RPMI7951 (cell line): ENCODE measurements around the gene ZNHIT3. TPM values are rescaled to one million over a fixed set of nuclear protein-coding genes. Genes with fewer than 3 reads are reported as not detected.
A peak's percentile ranks its signal among the peaks of the same experiment; 100 is the strongest.

ENCODE experiments used
- DNase-seq: peaks from one replicate; pipeline ENCODE4 v3.0.0-alpha.2; 2012; ENCODE audit warnings: low read depth
- total RNA-seq: library from RNA; depleted of rRNA; stranded (reverse); fragments of >200 nt; shearing (Covaris generic); gene quantifications from 2 replicates; pipeline ENCODE4 v1.2.3, GENCODE V29; 2014

ZNHIT3 gene
- total RNA-seq, 1 experiment from 2014 or later = 35.0 TPM

GRCh38 chr17:36511216-36511615 is 24.7 kb downstream of the ZNHIT3 start:
- DNase-seq = no peak

- DNase-seq = no peak
Observed at GRCh38 chr17:36512641-36513040, 26.2 kb downstream of the ZNHIT3 start.

DNA sequence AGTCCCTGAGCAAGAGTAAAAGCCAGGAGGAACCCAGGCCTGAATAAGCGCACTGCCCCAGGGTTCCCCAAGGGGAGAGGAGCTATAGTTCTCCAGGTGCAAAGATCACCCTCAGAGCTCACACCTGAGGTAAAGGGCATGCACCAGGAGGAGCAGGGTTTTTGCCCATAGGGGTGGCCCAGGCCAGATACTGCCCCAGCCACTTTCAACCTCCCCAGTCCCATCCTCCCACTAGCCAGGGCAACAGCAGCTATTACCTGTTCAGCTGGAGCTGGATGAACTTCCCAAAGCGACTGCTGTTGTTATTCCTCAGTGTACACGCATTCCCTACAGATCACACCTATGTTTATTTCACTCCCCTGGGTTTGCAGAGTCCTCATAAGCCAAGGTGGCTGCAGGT is 28.4 kb downstream of the ZNHIT3 start:
- DNase-seq = no peak

GRCh38 chr17:36515837-36516236 is 29.4 kb downstream of the ZNHIT3 start:
- no peak for DNase-seq

- DNase-seq = no peak
Observed at GRCh38 chr17:36523113-36523512, 36.6 kb downstream of the ZNHIT3 start.

- DNase-seq = no peak
Observed at GRCh38 chr17:36524428-36524876, 38.0 kb downstream of the ZNHIT3 start.

- no peak for DNase-seq
Observed at GRCh38 chr17:36525113-36525512, 38.6 kb downstream of the ZNHIT3 start.

DNA sequence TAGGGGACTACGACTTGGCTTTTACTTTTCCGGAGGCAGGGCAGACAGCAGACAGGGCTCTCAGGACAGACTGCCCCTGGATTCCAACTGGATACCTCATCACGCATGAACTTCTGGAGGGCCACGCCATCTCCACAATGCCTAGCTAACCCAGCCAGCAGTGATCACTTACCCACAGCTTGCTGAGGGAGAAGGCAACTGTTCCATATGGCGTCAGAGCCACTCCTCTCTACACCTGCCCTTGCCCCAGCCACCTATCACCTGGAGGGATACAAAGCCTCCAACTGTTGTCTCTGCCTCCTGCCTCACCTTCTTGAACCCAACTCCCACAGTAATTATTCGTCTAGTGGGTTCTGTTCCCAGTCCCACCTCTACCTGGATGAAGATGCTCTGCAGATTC is 39.4 kb downstream of the ZNHIT3 start:
- no peak for DNase-seq

- DNase-seq = no peak
Observed at GRCh38 chr17:36527621-36528250, 41.3 kb downstream of the ZNHIT3 start.

GRCh38 chr17:36529121-36529520 is 42.6 kb downstream of the ZNHIT3 start:
- DNase-seq = peak; percentile 71

DNA sequence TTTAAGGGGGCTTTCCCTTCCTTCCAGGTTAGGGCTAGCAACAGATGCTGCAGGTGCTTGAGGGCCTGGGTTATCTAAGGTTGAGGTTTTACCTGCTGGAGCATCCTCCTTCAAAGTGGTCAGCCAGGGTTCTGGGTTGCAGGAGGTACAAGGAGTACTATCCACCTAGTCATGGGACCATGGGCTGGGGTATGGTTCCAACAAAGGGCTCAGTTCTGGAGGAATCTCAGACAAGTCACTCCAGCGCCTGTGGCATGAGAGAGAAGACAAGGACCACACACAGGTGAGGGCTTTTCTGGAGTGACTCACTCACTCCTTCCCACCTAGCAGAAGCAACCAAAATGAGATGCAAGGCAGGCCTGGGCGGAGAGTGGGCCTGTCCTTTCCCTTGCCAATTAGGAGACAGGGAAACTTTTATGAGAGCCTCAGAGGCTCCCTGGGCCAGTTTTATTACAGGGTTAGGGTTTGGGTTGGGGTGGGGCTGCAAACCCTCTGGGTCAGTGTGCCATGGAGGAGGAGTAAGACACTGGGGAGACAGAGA is 46.0 kb downstream of the ZNHIT3 start:
- no peak for DNase-seq

GRCh38 chr17:36533935-36534839 is 47.7 kb downstream of the ZNHIT3 start:
- peak; percentile 56 for DNase-seq

DNA sequence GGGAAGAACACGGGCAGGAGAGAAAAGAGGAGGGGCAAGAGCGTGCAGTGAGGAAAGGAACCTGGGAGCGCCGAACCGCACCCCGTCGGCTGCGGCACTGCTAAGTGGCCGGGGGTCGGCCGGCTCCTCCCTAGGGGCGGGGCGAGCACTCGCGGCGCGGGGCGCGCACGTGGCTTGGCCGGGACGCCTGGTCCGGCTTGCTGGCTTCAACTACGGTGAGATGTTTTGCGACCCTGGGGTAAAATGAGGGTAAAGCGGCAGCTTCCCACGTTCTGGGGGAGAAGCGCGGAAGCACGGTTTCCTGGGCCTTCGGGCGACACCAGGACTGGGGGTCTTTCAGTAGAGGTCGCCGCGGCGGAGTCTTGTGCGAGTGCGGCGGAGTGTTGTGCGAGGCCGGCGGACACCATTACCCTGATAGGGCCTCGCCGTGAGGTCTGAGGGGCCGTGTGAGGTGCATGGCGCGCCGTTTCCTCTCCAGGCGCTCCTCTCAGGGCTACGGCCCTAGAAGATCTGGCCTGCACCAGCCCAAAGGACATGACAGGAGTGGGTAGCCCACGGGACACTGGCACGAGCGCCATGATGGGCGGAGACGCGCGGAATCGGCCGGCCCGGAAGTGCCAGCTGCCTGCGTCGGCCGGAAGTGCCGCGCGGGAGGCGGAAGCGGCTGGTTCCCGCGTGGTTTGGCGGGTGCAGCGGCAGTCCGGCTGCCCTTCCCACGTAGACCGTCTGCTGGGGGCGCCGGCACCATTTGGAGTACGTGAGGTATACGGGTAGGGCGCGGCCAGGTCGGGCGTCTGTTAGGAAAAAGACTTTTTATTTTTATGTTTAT is 48.6 kb downstream of the ZNHIT3 start, which contains the start of the genes MYO19 and PIGW:
TSS of gene MYO19 (minus strand) at position 29 of the 829 bp plus-strand sequence. CDS start 2,330 bp downstream, outside the sequence.
TSS of gene PIGW (plus strand) at position 148 of the 829 bp plus-strand sequence. CDS start 2,115 bp downstream, outside the sequence.
- peak; percentile 86 for DNase-seq

DNA sequence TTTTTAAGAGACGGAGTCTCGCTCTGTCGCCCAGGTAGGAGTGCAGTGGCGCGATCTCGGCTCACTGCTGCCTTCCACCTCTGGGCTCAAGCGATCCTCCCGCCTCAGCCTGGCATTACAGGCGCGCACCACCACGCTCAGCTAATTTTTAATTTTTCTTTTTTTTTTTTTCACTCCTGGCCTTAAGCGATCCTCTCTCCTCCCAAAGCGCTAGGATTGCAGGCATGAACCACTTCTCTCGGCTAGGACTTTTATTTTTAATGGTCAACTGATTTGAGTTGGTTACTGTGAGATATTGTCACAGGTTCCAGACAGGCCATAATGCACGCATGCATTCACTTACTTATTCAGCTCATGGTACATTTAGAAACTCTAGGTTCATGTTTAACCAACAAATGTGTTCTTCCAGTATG is 49.2 kb downstream of the ZNHIT3 start:
- no peak for DNase-seq

DNA sequence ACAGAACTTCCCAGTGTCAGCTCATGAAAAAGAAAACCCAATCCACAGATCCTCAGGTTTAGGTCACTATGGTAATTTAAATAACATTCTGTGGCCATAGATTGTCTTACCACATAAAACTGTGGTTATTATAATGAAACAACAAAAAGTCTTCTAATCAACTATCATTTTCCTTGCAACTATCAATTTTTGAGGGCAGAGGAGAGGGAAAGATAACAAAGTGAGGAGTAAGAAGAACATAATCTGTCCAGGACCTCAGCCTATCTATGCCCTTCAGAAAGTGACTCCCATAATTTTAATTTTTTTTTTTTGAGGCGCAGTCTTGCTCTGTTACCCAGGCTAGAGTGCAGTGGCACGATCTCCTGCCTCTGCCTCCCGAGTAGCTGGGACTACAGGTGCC is 54.2 kb downstream of the ZNHIT3 start:
- DNase-seq = no peak

- DNase-seq = no peak
Observed at GRCh38 chr17:36542755-36543154, 56.3 kb downstream of the ZNHIT3 start.

DNA sequence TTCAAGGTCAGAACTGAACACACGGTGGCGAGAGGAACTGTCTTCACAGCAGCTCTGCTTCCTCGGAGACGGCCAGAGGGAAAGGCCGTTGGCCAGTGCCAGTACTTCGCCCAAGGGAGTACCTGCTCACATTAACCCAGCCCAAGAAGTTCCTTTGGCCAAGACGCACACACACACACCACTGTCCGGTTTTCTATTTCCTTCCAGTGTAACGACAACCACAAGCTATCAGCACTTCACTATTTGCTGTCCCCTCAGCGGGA is 57.5 kb downstream of the ZNHIT3 start:
- DNase-seq = peak; percentile 60

DNA sequence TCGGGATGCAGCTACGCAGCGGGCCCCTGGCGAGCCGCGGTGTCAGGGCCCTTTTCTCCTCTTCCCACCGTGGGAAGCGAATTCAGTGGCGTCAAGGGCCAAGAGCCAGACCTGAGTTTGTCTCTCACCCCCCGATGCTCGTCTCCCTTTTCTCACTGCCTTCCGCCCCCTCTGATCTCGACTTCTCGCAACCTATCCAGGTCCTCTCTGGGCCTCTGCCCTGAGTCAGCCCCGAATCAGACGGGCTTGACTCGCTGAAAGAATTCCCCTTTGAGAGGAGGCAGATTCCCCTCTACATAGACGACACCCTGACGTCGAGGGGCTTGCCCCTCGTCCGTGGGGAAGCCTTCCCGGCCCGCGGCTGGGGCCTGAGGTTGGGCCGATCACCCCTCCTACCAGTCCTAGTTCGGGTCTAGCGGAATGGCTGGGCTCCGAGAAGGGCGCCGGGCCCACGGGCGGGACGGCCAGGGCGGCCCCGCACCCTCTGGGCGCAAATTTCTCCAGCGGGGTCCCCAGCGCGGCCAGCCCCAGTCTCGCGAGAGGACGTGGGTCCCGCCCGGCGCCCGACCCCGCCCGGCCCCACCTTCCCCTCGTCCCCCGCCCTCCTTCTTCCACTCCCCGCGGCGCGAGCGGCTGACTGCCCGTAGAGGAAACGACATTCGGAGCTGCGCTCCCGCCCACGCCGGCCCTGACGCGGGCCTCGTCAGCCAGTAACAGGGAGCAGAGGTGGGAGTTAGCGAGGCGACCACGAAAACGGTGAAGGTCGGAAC is 58.0 kb downstream of the ZNHIT3 start, which contains the start of gene GGNBP2:
TSS of gene GGNBP2 (plus strand) at position 613 of the 770 bp plus-strand sequence. CDS start 806 bp downstream, outside the sequence.
- DNase-seq = peak; percentile 88

DNA sequence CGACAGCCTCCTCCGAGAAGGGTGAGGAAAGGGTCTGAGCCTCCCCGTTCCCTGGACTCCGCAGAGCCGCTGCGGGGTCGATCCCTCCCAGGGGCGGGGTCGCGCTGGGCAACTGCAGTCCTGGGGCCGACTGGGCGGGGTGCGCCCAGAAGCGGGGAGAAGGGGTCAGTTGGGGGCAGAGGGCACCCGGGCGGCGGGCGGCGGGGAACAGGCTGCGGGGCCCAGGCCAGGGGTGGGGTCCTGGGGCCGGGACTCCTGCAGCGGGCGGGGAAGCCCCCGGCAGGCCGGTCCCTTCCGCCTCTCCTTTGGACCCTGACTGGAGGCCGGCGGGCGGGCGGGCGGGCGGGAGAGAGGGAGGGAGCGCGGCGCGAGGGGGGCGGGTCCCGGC is 58.6 kb downstream of the ZNHIT3 start:
- DNase-seq = no peak
